GM06990 (cell line): ENCODE data around the gene BNIP5.

Experiments used
- DNase-seq: peaks from one replicate; pipeline ENCODE4 v3.0.0-alpha.2; 2011; ENCODE audit not compliant: insufficient read length; ENCODE audit errors: extremely low read depth
- H3K27me3 ChIP-seq: replicated peaks from 2 replicates; pipeline ENCODE4 v1.6.0; 2011; ENCODE audit warnings: low read length; ENCODE audit not compliant: control insufficient read depth, insufficient read depth
- H3K36me3 ChIP-seq: 2 replicates; pipeline ENCODE4 v1.5.1; 2011; ENCODE audit warnings: low read length; ENCODE audit not compliant: control insufficient read depth, insufficient read depth
- H3K4me3 ChIP-seq: replicated peaks from 2 replicates; pipeline ENCODE4 v1.5.1; 2011; ENCODE audit warnings: low read depth, mild to moderate bottlenecking, control low read depth, low read length
- TF ChIP-seq, protein P1 (sequence below): IDR thresholded peaks from 2 replicates; pipeline ENCODE4 v1.5.1; 2011; ENCODE audit warnings: low read length, control low read depth, mild to moderate bottlenecking, inconsistent platforms; ENCODE audit not compliant: insufficient read depth, poor library complexity, severe bottlenecking

The BNIP5 gene

DNA sequence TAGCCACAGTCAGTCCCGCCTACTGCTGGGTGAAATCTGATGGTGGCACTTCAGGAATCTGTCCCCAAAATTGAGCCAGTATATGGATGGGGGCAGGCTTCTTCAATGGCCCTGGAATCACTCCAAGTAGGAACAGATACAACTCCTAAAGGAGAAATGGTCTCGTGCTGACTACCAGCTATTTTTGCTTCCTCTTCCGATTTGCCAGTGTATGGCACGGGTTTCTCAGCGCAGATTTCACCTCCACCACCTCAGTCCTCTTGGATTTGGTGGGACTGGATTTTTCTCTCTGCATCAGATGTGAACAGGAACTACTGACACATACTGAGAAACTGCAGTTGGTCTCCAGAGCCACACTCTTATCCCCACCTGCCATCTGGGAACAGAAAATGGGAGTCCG is 39.6 kb downstream of the BNIP5 start:
- TF ChIP-seq, protein P1, sequence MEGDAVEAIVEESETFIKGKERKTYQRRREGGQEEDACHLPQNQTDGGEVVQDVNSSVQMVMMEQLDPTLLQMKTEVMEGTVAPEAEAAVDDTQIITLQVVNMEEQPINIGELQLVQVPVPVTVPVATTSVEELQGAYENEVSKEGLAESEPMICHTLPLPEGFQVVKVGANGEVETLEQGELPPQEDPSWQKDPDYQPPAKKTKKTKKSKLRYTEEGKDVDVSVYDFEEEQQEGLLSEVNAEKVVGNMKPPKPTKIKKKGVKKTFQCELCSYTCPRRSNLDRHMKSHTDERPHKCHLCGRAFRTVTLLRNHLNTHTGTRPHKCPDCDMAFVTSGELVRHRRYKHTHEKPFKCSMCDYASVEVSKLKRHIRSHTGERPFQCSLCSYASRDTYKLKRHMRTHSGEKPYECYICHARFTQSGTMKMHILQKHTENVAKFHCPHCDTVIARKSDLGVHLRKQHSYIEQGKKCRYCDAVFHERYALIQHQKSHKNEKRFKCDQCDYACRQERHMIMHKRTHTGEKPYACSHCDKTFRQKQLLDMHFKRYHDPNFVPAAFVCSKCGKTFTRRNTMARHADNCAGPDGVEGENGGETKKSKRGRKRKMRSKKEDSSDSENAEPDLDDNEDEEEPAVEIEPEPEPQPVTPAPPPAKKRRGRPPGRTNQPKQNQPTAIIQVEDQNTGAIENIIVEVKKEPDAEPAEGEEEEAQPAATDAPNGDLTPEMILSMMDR, result no peak
- peaks cover 1% of the 10 kb centered on the region for H3K27me3 ChIP-seq

DNA sequence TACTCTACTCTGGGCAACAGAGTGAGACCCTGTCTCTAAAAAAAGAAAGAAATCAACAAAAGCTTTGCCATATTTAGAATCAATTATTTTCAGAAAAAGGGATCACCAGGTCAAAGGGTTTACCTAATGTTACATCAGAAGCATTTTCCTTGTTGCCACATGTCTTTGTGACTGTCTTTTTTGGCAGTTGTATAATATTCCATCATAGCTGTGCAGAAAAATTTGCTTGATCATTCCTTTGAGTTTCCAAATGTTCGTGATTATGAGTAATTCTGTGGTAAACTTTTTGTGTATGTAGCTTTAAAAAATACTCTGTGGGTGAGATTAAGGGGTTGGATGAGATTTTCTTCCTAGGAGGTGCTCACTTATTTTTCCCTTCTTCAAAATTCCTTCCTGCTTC is 40.4 kb downstream of the BNIP5 start:
- DNase-seq, result no peak
- TF ChIP-seq, protein P1, result no peak

More for the DNA sequence above, 39.6 kb downstream of the BNIP5 start:
- Histone ChIP-seq H3K4me3 (no peak overlapping the region), H3K36me3 (no peaks in the 10 kb centered on the region)
- no peak for DNase-seq

DNA sequence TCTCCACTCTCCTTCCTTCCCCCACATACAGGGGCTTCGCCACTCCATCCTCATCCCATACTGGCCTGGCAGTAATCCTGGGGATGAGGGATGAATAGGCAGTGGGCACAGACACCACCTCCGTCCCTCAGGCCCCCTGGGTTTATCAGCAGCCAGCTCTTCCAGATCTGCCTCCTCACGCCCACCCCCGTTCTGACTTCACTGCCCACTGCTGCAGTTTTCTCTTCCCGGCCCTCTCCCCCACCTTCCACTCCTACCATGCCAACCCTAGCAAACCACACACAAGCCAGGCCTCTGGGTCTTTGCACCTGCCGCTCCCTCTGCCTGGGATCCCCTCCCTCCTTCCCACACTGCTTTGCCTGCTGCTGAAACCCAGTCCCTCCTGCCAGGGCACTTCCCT is 44.5 kb downstream of the BNIP5 start:
- no peaks in the 10 kb centered on the region for H3K27me3 ChIP-seq
- TF ChIP-seq, protein P1, result no peak
- no peaks in the 10 kb centered on the region for H3K36me3 ChIP-seq
- no peak for DNase-seq
- no peak overlapping the region for H3K4me3 ChIP-seq

More for the DNA sequence above, 40.4 kb downstream of the BNIP5 start:
- Histone ChIP-seq H3K4me3 (no peak overlapping the region), H3K36me3 (no peaks in the 10 kb centered on the region), H3K27me3 (peaks cover 1% of the 10 kb centered on the region)

DNA sequence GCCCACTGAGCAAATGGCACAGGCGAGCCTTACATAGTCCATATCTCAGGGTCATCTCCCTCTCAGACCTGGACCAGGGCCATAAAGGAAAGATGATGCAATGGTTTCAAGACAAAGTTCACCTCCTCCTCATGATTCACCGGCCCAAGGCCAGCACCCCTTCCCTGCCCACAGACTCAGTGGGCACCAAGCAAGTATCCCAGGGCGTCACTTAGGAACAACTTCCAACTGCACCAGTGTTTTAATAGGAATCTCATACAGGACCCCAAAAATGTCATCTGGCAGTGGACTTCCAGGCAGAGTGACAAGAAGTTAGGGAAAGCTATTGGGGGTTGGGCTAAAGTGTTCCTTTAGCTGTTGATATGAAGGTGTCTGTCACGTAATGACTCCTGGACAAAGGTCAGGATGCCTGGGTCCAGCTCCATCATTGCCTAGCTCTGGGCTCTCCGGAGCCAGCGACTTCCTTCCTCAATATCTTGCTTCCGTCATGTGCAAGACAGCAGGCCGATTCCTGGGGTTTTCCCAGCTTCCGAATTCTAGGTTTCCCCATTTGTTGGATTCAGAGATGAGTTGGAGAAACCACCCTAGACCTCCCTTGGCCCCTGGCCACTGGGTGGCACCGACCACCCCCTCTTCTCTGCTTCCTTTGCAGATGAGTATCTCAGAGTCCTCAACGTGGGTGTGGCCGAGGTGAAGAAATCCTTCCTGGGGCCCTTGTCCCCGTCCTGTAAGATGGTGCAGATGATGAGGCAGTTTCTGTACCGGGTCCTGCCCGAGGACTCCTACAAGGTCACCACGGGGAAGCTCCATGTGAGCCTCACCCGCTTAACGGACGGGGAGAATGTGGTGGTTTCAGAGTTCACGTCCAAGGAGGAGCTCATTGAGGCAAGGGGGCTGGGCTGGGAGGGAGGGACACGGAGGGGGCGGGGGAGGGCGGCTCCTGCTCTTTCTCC is 45.7 kb downstream of the BNIP5 start:
- DNase-seq, result no peak
- TF ChIP-seq, protein P1, result no peak

DNA sequence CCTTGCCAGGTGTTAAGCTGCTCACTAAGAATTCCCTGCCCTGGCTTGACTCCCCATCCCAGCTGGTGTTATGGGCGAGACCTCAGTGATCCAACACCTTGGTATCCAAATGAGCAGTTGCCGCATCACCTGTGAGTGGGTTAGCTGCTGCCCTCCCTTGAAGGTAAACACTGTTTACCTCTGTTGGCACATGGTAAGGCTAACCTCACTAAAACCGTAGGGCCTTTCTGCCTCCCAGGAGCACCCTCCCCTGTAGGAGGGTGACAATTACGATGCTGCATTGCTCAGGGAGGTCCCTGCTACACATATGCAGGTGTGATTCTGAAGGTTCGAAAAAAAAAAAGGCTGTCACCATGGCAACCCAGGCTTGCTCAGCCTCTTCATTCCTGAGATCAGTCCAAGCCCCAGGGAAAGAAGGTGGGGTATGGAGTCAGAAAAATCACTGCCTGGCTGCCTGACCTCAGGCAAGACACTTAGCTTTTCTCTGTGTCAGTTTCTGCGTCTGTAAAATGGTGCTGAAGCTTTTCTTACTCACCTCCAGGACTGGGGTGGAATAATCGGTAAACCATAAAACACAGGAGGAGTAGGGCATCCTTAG is 47.3 kb downstream of the BNIP5 start:
- no peak for DNase-seq
- TF ChIP-seq, protein P1, result no peak

More for the DNA sequence above, 45.7 kb downstream of the BNIP5 start:
- Histone ChIP-seq H3K4me3 (no peak overlapping the region), H3K36me3 (no peaks in the 10 kb centered on the region), H3K27me3 (no peaks in the 10 kb centered on the region)

More for the DNA sequence above, 47.3 kb downstream of the BNIP5 start:
- H3K4me3 ChIP-seq, result no peak overlapping the region
- peaks cover 3% of the 10 kb centered on the region; the same call in 1 of the 2 replicates for H3K27me3 ChIP-seq
- H3K36me3 ChIP-seq, result no peaks in the 10 kb centered on the region
